ENCODE data around the gene BRD4. TPM values are rescaled to one million over a fixed set of nuclear protein-coding genes. Genes with fewer than 3 reads are reported as not detected.

Gene BRD4
- total RNA-seq, 4 donors from 2014 or later, result 34.7 to 69.6 (median 36.0) TPM

GRCh38 chr19:15379083-15379998 is 47.0 kb upstream of the BRD4 start, which contains the start of gene AKAP8:
Gene AKAP8, minus strand, starts transcription at chr19:15379787. Its CDS starts 56 bp downstream, at chr19:15379731.
- H3K4me1 ChIP-seq, result peaks cover 0 to 50% (median 36%) of the 10 kb centered on the region in 4 donors
- peak; percentile 97 to 98 for DNase-seq (ENCODE audit: low spot score in 2 of 2)
- WGBS, 2 donors, result 1% methylated on average over 30 to 59 of the region's 111 CpGs
- peak within 1 kb of the TSS; percentile 74 to 99 (median 96) for H3K4me3 ChIP-seq
- no peaks in the 10 kb centered on the region for H3K36me3 ChIP-seq
- no peaks in the 10 kb centered on the region for H3K9me3 ChIP-seq
- peak in 1 of 2 donors; percentile 88 for TF ChIP-seq EP300 (IDR thresholded peaks at IDR 0.05)
- peak; percentile 68 to 79 for TF ChIP-seq POLR2A (IDR thresholded peaks at IDR 0.05)
- TF ChIP-seq, protein P1, sequence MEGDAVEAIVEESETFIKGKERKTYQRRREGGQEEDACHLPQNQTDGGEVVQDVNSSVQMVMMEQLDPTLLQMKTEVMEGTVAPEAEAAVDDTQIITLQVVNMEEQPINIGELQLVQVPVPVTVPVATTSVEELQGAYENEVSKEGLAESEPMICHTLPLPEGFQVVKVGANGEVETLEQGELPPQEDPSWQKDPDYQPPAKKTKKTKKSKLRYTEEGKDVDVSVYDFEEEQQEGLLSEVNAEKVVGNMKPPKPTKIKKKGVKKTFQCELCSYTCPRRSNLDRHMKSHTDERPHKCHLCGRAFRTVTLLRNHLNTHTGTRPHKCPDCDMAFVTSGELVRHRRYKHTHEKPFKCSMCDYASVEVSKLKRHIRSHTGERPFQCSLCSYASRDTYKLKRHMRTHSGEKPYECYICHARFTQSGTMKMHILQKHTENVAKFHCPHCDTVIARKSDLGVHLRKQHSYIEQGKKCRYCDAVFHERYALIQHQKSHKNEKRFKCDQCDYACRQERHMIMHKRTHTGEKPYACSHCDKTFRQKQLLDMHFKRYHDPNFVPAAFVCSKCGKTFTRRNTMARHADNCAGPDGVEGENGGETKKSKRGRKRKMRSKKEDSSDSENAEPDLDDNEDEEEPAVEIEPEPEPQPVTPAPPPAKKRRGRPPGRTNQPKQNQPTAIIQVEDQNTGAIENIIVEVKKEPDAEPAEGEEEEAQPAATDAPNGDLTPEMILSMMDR (IDR thresholded peaks at IDR 0.05), result peak in 2 of 5 experiments; percentile 21 to 56
- no peaks in the 10 kb centered on the region for H3K27me3 ChIP-seq
- H3K27ac ChIP-seq, result peak within 1 kb of the TSS; percentile 86 to 98 (median 97)

DNA sequence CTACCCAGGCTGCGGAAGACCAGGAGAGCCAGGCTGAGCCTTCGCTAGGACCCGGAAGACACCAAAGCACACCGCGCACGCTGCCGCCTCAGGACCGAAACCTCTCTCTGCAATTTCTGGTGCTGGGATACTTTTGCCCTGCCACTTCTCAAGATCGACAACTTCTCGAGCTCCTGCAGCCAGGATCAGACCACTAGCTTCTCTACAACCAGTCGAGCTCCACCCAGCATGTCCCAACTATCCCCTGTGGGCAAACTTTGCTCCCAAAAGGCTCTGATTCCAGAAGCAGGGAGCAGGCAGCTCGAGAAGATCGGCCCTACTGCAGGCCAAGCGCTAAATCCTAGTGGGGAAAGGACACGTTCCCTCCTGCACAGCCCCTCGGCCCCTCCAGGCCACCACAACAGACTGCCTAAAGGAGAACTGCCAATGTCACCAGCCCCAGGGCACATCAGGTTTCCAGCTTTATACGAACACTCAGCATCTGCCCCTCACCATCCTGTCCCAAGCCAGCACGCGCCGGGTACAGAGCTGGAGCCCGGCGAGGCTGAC is 46.3 kb upstream of the BRD4 start:
- Histone ChIP-seq H3K27ac (peak overlapping the region; percentile 86 to 98 (median 97)), H3K4me3 (peak overlapping the region; percentile 74 to 99 (median 96)), H3K36me3 (peaks cover 0 to 6% (median 2%) of the 10 kb centered on the region in 3 donors), H3K9me3 (no peaks in the 10 kb centered on the region), H3K4me1 (peaks cover 0 to 58% (median 42%) of the 10 kb centered on the region in 4 donors), H3K27me3 (no peaks in the 10 kb centered on the region)
- 0% methylated on average over 14 to 22 of the region's 22 CpGs for WGBS, 2 donors
- peak in 1 of 2 donors; percentile 30 for DNase-seq (ENCODE audit: low spot score in 2 of 2)
- TF ChIP-seq, protein P1 (IDR thresholded peaks at IDR 0.05), result no peak
- no peak for TF ChIP-seq POLR2A (IDR thresholded peaks at IDR 0.05)
- no peak for TF ChIP-seq EP300 (IDR thresholded peaks at IDR 0.05)

GRCh38 chr19:15374796-15375440 is 42.6 kb upstream of the BRD4 start:
- peak in 1 of 2 donors; percentile 50 for TF ChIP-seq EP300 (IDR thresholded peaks at IDR 0.05)
- TF ChIP-seq, protein P1 (IDR thresholded peaks at IDR 0.05), result no peak
- 15 to 28% methylated on average over 12 to 19 of the region's 24 CpGs for WGBS, 2 donors
- H3K27ac ChIP-seq, result peak overlapping the region; percentile 23 to 79 (median 70)
- H3K4me1 ChIP-seq, result peaks cover 0 to 56% (median 41%) of the 10 kb centered on the region in 4 donors
- no peaks in the 10 kb centered on the region for H3K27me3 ChIP-seq
- no peaks in the 10 kb centered on the region for H3K9me3 ChIP-seq
- DNase-seq (ENCODE audit: low spot score in 2 of 2), result no peak
- H3K4me3 ChIP-seq, result peak overlapping the region in 1 of 4 donors; percentile 6
- H3K36me3 ChIP-seq, result peaks cover 5 to 42% (median 26%) of the 10 kb centered on the region in 3 donors

DNA sequence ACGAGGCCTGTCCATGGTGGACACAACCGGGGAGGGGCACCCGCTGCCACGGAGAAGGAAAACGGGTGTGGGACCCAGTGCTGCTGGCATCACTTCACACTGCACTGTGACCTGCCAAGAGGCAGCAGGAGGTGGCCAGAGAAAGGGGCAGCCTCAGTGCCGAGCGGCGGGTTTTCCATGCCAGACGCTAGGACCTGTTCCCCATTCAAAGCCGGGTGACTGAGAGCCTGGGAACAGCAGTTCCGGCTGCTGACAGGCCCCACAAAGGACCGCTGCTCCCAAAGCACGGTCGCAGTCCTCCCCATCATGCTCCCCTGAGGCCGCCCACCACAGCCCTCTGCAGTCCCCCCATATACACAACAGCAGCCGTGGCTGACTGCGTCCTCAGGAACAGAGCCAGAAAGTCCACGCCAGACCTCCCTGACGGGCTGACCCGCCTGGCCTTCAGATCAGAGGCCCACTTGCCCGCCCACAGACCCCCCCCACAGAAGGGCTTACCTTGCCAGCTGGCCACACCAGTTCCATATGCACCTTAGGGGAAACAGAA is 41.8 kb upstream of the BRD4 start:
- Histone ChIP-seq H3K36me3 (peaks cover 5 to 50% (median 33%) of the 10 kb centered on the region in 3 donors), H3K27ac (peak overlapping the region in 3 of 4 donors; percentile 23 to 79 (median 79)), H3K4me1 (peaks cover 0 to 56% (median 41%) of the 10 kb centered on the region in 4 donors), H3K4me3 (peak overlapping the region in 1 of 4 donors; percentile 6), H3K27me3 (no peaks in the 10 kb centered on the region), H3K9me3 (no peaks in the 10 kb centered on the region)
- WGBS, 2 donors, result 61 to 64% methylated on average over 11 to 17 of the region's 21 CpGs
- no peak for TF ChIP-seq POLR2A (IDR thresholded peaks at IDR 0.05)
- TF ChIP-seq, protein P1 (IDR thresholded peaks at IDR 0.05), result no peak
- no peak for DNase-seq (ENCODE audit: low spot score in 2 of 2)

All from tibial nerve (tissue), 4 donors.